HG02840 (cell line): ENCODE results near the gene SH3RF3.

Source experiments
- ATAC-seq: cut with Tn5 transposase; IDR thresholded peaks from one replicate; pipeline ENCODE4 v1.9.1; 2021; ENCODE audit warnings: mild to moderate bottlenecking, moderate library complexity, moderate number of reproducible peaks; ENCODE audit not compliant: unreplicated experiment, low FRiP score

Gene SH3RF3

GRCh38 chr2:109174626-109175349 lies 45.8 kb downstream of the SH3RF3 start:
- ATAC-seq, result no peak

- ATAC-seq, result no peak
Measured at GRCh38 chr2:109175350-109175678, 46.3 kb downstream of the SH3RF3 start.

DNA sequence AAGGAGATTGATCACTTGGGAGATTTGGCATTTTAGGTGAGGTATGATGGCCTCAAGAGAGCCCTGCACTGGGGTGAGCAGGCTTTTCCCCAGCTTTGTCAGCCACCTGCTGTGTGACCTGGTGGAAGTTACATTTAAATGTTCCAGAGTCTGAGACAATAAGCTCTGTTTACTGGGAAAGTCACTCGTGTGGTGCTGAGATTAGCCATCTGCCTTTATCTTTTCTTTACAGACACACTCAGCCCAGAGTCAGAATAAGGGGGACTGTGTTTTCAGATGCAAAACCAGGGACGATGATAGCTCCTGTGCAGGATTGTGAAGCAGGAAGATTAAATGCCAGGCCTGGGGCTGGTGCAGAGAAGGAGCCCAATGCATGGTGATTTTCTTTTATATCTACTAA lies 47.9 kb downstream of the SH3RF3 start:
- ATAC-seq, result no peak

DNA sequence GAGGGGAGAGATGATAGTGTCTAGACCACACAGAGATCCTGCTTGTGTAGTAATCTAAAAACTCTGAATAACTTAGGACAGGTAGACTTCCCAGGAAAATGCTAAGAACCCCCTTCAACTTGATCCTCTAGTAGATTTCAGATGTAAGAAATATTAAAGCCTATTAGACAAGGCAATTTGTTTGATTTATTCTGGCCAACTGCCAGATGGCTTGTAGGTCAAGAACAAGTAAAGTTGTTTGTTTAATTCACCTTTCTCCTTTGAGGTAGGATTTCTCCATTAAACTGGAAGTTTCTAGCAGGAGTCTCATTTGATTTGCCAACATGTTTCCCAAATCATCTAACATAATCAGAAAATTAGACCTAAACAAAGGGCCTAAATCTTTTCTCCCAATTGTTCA lies 48.6 kb downstream of the SH3RF3 start:
- ATAC-seq, result no peak

GRCh38 chr2:109178968-109179367 lies 50.0 kb downstream of the SH3RF3 start:
- ATAC-seq, result no peak

GRCh38 chr2:109180786-109181185 lies 51.8 kb downstream of the SH3RF3 start:
- no peak for ATAC-seq

DNA sequence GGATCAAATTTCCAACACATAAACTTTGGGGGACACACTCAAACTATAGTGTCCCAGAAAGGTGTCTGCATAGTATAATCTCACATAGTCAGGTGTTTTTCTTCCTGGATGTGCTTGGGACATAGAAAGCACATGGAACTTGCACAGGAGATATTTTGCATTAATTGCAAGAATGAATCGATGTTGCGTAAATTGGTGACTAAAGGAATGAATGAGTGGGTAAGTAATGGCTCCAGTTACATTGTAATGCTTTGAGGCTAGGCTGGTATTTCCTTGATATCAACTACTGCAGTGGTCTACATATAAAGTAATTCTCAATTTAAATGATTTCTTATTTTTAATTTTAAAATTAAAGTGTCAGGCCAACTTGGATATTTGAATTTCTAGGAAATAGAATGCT lies 53.4 kb downstream of the SH3RF3 start:
- no peak for ATAC-seq

DNA sequence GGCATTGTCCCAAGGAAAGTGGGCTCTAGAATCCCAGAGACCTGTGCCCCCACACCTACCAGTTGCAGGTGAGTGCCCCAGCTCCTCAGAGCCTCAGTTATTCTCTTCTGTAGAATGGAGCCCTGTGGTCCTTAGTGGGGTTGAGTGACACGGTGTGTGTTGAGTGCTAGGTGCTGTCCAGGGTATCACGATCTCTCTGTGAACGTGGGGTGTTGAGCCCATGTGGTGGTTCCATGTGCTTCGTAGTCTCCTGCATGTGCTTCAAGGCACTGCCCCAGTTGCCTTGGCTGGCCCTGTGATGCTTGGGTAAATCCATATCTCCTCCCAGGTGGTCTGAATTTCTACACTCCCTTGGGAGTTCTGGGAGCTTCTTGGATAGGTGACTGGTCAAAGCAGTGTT lies 54.9 kb downstream of the SH3RF3 start:
- ATAC-seq, result no peak

GRCh38 chr2:109184368-109184767 lies 55.4 kb downstream of the SH3RF3 start:
- ATAC-seq, result no peak

DNA sequence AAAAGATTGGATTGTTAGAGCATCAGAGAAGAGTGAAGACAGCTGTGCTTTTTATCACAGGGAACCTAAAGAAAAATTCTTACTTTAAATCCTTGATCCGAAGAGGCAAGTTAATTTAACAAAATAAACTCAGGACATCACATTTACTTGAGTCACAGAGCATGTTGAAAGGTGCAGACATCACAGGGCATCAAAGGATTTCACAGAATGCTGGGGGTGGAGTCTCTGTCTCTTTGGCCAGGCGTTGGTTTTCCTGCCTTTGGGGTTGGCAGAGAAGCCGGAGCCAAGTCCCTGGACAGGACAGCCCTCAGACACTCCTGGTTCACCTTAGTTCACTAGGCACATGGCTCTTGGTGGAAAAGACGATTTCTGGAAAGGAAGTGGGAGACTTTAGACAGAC lies 56.3 kb downstream of the SH3RF3 start:
- ATAC-seq, result no peak

DNA sequence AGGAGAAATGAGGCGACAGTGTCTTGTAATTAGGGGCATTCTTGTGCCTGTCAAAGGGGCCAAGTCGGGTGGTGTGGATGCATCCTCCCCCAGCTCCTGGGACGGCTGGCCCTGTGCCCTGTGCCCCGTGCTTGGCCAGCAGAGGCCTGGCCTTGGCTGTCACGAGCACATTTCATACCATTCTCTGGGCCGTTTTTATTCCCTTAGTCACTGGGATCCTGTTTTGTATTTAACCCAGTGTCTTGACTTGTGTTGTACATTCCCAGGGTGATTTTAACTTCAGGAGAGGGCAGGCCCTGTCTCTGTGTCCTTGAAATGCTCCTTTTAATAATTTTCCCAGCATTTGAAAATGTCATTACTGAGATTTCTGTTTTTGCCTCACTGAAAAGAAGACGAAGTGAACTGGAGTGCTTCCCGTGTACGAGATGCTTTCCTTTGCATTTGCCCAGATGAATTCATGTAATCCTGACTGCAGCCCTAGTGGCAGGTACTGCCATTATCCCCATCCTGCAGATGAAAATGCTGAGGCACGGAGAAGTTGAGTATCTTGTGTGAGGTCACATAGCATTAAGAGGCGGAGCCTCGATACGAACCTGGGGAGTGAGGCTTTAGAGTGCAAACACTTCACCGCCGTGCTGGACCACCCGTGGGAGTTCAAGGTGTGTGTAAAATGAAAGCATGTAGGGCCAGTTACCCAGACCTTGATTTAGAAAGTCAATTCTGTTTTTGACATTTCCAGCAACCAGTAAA lies 57.0 kb downstream of the SH3RF3 start:
- ATAC-seq, result no peak

- no peak for ATAC-seq
Measured at GRCh38 chr2:109186656-109187250, 57.7 kb downstream of the SH3RF3 start.

DNA sequence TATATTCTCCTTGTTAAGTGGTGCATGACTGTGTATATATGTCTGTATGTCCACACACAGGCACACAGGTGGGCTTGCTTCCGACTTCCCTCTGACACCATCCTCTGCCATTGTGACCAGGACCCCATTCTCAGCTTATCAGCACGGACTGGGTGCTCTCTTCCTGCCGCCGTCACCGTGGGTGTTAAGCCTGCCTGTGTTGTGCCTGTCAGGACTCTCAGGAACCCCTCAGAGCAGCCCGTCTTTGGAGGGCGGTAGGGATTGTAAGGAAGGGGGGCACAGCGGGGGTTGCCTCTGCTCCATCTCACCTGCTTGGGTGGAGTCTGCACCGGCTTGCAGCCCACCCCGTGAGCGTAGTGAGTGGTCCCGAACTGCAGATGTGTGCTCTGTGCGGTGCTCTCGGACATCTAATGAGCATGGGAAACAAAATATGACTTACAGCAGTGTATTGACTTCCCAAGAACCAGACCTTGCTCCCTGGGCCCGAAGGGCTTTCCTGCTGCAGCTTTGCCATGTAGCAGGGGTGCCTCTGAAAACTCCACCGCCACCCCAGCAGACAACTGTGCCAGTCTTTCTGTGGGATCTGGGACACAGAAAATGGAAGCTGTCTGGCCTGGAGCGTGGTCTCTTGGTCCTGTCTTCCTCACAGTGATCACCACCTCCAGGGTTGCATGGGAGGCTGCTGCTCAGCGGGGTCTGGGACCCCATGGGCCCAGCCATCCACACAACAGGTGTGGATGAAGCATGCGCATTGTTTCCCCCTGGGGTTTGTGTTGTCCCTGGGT lies 58.9 kb downstream of the SH3RF3 start:
- ATAC-seq, result no peak

DNA sequence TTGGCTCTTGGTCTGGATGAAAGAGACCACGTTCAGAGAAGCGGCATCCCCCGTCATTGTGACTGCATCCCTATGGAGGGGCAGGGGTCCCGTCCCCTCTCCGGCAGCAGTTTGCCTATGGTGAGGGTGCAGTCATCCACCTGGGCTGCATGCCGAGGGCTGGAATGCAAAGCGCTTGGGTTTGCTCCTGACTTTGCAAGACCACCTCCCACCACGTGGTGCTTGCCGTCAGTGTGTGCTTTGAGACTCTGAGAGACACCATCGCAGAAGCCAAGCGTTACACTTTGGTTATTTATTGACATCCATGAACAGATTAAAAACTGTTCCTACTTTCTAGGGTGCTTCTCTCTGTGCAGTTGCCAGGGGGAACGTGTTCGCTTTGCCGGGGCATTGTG lies 59.5 kb downstream of the SH3RF3 start:
- ATAC-seq, result no peak

DNA sequence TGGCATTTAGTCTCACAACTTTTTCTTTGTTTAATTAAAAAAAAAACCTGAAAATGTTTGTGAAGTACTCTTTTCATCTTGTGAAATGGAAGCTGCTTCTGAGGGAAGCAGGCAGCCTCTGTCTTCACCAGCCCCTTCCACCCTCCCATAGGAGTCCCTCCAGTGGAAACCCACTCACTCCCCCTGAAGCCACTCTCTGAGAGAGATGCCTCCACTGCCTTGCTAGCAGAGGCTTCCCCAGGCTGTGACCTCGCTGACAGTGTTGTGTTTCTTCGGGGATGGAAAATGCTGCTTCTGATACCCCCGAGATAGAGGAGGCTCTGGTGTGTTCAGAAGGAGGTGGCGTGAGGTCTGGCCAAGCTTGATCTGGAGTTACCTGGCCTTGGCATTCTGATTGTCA lies 59.9 kb downstream of the SH3RF3 start:
- no peak for ATAC-seq

DNA sequence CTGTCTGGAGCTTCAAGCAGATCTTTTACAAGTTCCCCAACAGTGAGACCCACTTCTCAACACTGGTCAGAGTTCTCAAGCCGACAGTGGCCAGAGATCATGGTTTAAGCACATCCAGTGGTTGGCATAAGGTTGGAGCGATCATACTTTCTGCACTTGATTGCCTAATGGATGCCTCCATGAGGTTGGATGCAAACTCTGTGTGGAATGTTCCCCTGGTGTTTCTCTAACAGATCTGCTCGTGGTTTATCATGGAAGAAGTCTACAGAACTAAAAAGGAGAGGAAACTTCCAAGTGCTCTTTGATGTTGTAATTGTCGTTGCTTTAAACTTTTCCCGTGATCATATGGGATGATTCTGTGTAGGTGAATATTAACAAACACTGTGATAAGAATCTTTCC lies 60.7 kb downstream of the SH3RF3 start:
- no peak for ATAC-seq

DNA sequence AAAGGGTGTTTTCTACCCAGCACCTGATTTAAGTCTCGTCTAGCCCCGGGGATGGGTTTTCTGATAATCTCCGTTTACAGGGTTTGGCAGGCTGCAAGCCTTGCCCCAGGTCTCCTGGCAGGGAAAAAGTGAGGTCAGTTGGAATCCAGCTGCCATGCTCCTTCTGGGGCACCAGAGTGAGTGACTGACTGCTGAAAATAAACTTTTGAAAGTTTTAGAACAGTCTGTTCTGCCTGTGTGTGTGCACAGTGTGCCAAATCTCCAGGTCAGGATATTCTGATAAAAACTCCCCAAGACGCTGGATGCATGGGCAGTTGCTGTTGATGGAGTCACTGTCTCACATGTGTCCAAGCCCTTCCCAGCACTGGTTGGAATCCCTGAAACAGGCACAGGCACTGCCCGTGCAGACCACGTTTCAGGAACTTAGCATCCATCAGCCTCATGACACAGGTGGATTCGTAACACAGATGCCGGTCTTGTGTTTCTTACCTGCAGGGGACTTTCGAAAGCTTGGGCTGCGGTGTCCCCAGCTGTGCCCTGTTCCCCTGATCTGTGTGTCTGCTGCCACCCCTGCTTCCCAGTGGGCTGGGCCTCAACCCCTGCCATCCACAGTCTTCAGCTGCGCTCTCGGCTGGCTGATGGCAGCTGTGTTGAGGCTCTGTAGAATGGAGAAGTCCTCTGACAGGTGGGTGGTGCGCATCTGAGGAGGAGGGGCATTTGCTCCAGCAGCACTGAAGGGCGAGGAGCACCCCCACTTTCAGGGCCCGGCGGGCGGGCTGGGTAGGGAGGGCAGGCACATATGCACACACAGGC lies 65.0 kb downstream of the SH3RF3 start:
- ATAC-seq, result no peak

- no peak for ATAC-seq
Measured at GRCh38 chr2:109194620-109194937, 65.6 kb downstream of the SH3RF3 start.

GRCh38 chr2:109195193-109196045 lies 66.4 kb downstream of the SH3RF3 start:
- no peak for ATAC-seq
